SK-N-MC (cell line): ENCODE data around the gene PDIK1L.
"Not testable (repeated sequence)": the region's sequence is repeated elsewhere in the genome, so short reads cannot be mapped to it uniquely, and the experiment has no call there.

Experiments
- DNase-seq: peaks from one replicate; pipeline ENCODE4 v3.0.0-alpha.2; 2011; ENCODE audit warnings: low read depth, low spot score
- H3K27ac ChIP-seq: fragments of 200-600 bp; sonication (generic); 2 replicates; pipeline ENCODE4 v1.5.1; 2016; ENCODE audit warnings: mixed run types
- H3K36me3 ChIP-seq: fragments of 200-600 bp; sonication (generic); 2 replicates; pipeline ENCODE4 v1.6.1; 2017; ENCODE audit warnings: antibody characterized with exemption, low read length, mixed read lengths; ENCODE audit not compliant: insufficient read depth
- H3K4me3 ChIP-seq: fragments of 200-600 bp; sonication (generic); 2 replicates; pipeline ENCODE4 v1.5.1; 2016
- H3K9ac ChIP-seq: fragments of 200-600 bp; sonication (generic); 2 replicates; pipeline ENCODE4 v1.8.0; 2017; ENCODE audit warnings: mixed run types, mixed read lengths; ENCODE audit not compliant: insufficient read length
- H3K9me3 ChIP-seq: fragments of 200-600 bp; sonication (generic); 2 replicates; pipeline ENCODE4 v1.6.1; 2017; ENCODE audit warnings: low read depth, mild to moderate bottlenecking, antibody characterized with exemption, low read length, moderate library complexity, mixed read lengths
- EZH2 ChIP-seq: fragments of 200-600 bp; sonication (generic); IDR thresholded peaks from one replicate; pipeline ENCODE4 v1.6.1; 2017; ENCODE audit warnings: antibody characterized with exemption
- FOXP2 ChIP-seq: optimal IDR thresholded peaks from 2 replicates; pipeline ENCODE3; 2011; ENCODE audit warnings: mild to moderate bottlenecking, moderate library complexity; ENCODE audit not compliant: insufficient read depth; ENCODE audit errors: extremely low read length, control extremely low read depth
- POLR2AphosphoS5 ChIP-seq: IDR thresholded peaks from 2 replicates; pipeline ENCODE4 v1.6.1; 2012; ENCODE audit warnings: mild to moderate bottlenecking, low read depth, low read length, borderline replicate concordance

PDIK1L gene

DNA sequence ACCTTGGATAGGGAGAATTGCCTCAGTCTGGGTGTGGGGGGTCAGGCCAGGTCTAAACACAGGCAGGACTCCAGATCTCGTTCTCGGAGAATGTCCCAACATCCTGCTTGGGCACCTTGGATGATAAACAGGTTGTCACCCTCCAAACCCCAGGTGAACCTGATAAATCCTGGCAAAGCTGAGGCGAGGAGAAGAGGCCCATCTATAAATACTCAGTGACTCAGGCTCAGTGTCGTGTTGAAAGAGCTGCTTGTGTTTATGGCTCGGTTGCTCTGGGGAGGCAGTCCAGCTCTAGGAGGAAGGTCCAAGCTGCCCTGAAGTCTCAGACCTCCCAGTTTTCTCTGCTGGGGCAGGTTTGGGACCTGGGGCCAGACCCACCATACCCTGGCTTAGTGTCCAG is 28.4 kb upstream of the PDIK1L start:
- TF ChIP-seq FOXP2 (no peak), POLR2AphosphoS5 (no peak), EZH2 (no peak)
- H3K36me3 ChIP-seq, result no peaks in the 10 kb centered on the region
- no peak for DNase-seq
- H3K9ac ChIP-seq, result no peak overlapping the region
- H3K9me3 ChIP-seq, result no peaks in the 10 kb centered on the region
- no peak overlapping the region for H3K27ac ChIP-seq
- H3K4me3 ChIP-seq, result no peak overlapping the region

- no peaks in the 10 kb centered on the region for H3K36me3 ChIP-seq
- no peak overlapping the region for H3K27ac ChIP-seq
- no peak overlapping the region for H3K4me3 ChIP-seq
- no peak for DNase-seq
- TF ChIP-seq POLR2AphosphoS5, result no peak
- no peak for TF ChIP-seq EZH2
- TF ChIP-seq FOXP2, result no peak
- H3K9ac ChIP-seq, result no peak overlapping the region
- H3K9me3 ChIP-seq, result no peaks in the 10 kb centered on the region
These were observed 27.5 kb upstream of the PDIK1L start for GRCh38 chr1:26084091-26084561.

- DNase-seq, result no peak
- TF ChIP-seq POLR2AphosphoS5 (no peak), FOXP2 (no peak), EZH2 (no peak)
- H3K9ac ChIP-seq, result no peak overlapping the region
- H3K36me3 ChIP-seq, result no peaks in the 10 kb centered on the region
- H3K27ac ChIP-seq, result no peak overlapping the region
- no peak overlapping the region for H3K4me3 ChIP-seq
- H3K9me3 ChIP-seq, result no peaks in the 10 kb centered on the region
These were observed 26.8 kb upstream of the PDIK1L start for GRCh38 chr1:26084844-26085243.

DNA sequence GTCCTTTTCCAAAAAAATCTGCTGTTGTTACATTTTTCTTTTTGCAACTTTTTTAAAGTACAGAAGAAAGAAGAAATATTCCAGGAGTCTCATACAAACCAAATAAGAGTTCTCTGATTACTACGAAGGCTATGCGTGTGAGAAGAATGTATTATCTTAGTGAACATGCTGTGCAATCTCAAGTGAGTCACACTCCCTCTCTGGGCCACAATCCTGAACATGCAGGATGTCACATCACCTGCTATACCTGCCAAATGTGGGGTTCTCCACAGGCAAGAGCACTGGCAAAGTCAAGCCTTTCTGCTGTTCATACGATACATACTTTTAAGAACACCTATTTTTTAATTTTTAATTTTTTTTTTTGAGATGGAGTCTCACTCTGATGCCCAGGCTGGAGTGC is 22.5 kb upstream of the PDIK1L start:
- TF ChIP-seq POLR2AphosphoS5 (no peak), EZH2 (no peak), FOXP2 (no peak)
- no peak overlapping the region for H3K9ac ChIP-seq
- no peaks in the 10 kb centered on the region for H3K36me3 ChIP-seq
- no peaks in the 10 kb centered on the region for H3K9me3 ChIP-seq
- H3K4me3 ChIP-seq, result no peak overlapping the region
- DNase-seq, result no peak
- H3K27ac ChIP-seq, result no peak overlapping the region

DNA sequence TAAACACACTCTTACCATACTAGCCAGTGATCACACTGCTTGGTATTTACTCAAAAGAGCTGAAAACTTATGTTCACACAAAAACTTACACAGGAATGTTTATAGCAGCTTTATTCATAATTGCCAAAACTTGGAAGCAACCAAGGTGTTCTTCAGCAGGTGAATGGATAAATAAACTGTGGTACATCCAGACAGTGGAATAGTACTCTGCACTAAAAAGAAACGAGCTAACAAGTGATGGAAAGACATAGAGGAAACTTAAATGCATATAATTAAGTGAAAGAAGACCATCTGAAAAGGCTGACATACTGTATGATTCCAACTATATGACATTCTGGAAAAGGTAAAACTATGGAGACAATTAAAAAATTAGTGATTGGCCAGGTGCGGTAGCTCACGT is 20.7 kb upstream of the PDIK1L start:
- H3K9me3 ChIP-seq, result no peaks in the 10 kb centered on the region
- H3K27ac ChIP-seq, result no peak overlapping the region
- no peak overlapping the region for H3K4me3 ChIP-seq
- H3K36me3 ChIP-seq, result no peaks in the 10 kb centered on the region
- TF ChIP-seq POLR2AphosphoS5 (no peak), FOXP2 (no peak), EZH2 (no peak)
- DNase-seq, result no peak
- no peak overlapping the region for H3K9ac ChIP-seq

DNA sequence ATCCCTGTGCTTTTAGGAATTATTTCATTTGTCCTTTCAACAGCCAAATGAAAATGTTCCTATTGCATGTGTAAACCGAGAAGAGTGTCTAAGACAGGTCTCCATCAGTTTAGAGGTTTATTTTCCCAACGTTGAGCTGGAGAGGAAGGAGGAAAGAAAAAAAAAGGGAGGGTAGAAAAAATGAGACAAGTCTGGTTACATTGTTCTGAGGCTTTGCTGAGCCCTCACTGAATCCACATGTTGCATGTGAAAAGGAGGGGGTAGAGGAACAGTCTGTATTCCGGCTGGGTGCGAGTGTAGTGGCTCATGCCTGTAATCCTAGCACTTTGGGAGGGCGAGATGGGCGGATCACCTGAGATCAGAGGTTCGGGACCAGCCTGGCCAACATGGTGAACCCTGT is 19.2 kb upstream of the PDIK1L start:
- no peak overlapping the region for H3K9ac ChIP-seq
- no peak overlapping the region for H3K4me3 ChIP-seq
- TF ChIP-seq FOXP2, result no peak
- TF ChIP-seq EZH2, result no peak
- TF ChIP-seq POLR2AphosphoS5, result no peak
- DNase-seq, result no peak
- H3K36me3 ChIP-seq, result no peaks in the 10 kb centered on the region
- H3K27ac ChIP-seq, result no peak overlapping the region
- no peaks in the 10 kb centered on the region for H3K9me3 ChIP-seq

DNA sequence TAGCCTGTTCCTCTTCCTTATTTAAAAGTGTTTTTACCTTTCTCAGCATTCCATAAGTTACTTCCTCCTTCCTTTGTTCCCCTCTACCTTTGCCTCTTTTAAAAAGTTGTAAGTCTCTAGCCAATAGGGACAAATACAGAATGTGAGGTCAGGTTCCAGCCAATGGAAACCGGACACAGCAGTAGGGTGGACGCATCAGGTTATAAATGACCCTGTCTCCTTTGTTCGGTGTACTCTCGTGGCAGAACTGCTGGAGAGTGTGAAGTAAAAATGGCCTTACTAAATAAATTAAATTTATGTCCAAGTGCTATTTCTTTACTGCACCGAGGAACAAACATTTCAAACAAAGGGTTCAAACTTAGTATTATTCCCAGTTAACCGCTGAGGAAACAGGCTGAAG is 18.1 kb upstream of the PDIK1L start:
- H3K27ac ChIP-seq, H3K9ac ChIP-seq, DNase-seq, H3K9me3 ChIP-seq, H3K4me3 ChIP-seq, H3K36me3 ChIP-seq: not testable (repeated sequence)

GRCh38 chr1:26094076-26094669 is 17.5 kb upstream of the PDIK1L start:
- Histone ChIP-seq H3K27ac (no peak overlapping the region), H3K36me3 (no peaks in the 10 kb centered on the region), H3K9ac (no peak overlapping the region), H3K9me3 (no peaks in the 10 kb centered on the region), H3K4me3 (no peak overlapping the region)
- no peak for DNase-seq
- TF ChIP-seq FOXP2 (no peak), EZH2 (no peak), POLR2AphosphoS5 (no peak)

GRCh38 chr1:26094677-26095383 is 16.8 kb upstream of the PDIK1L start:
- TF ChIP-seq EZH2 (no peak), POLR2AphosphoS5 (no peak), FOXP2 (no peak)
- no peak overlapping the region for H3K4me3 ChIP-seq
- no peak overlapping the region for H3K27ac ChIP-seq
- no peak overlapping the region for H3K9ac ChIP-seq
- no peaks in the 10 kb centered on the region for H3K36me3 ChIP-seq
- DNase-seq, result no peak
- H3K9me3 ChIP-seq, result no peaks in the 10 kb centered on the region
